Measurements from ENCODE around the gene SRSF9. TPM values are rescaled to one million over a fixed set of nuclear protein-coding genes. Genes with fewer than 3 reads are reported as not detected.

SRSF9 gene
- total RNA-seq, 1 experiment from 2014 or later, result 319 TPM

- peaks cover 26% of the 10 kb centered on the region for H4K20me1 ChIP-seq (ENCODE audit: low read length)
- POLR2A ChIA-PET (ENCODE audit: unreplicated experiment), result no interaction called here
- no peaks in the 10 kb centered on the region for H3K9me2 ChIP-seq (replicated peaks; ENCODE audit: low read length)
- H3K9ac ChIP-seq (ENCODE audit: low read length), result no peak overlapping the region
- peaks cover 4% of the 10 kb centered on the region for H3F3A ChIP-seq (ENCODE audit: low read length, unreplicated experiment)
- intact Hi-C loops (cut with micrococcal nuclease), result no loop called here
- no peak overlapping the region for H2AFZ ChIP-seq (ENCODE audit: low read length)
- no peak for TF ChIP-seq EZH2 (IDR thresholded peaks at IDR 0.05; ENCODE audit: low read length, unreplicated experiment)
- peak; percentile 65 for TF ChIP-seq CTCF (conservative IDR thresholded peaks at IDR 0.05; ENCODE audit: low read depth, low read length)
- no peak for TF ChIP-seq EZH2phosphoT487 (IDR thresholded peaks at IDR 0.05; ENCODE audit: borderline replicate concordance, low read length)
- no peaks in the 10 kb centered on the region for H3K4me1 ChIP-seq (ENCODE audit: insufficient read depth, low read length)
- no TSS peak for BruUV-seq (replicated peaks)
- no peak overlapping the region for H3K4me2 ChIP-seq (ENCODE audit: low read length)
- H3K9me3 ChIP-seq (ENCODE audit: low read length), result no peaks in the 10 kb centered on the region
- H3K36me3 ChIP-seq (ENCODE audit: low read depth, low read length), result peaks cover 69% of the 10 kb centered on the region
- peaks cover 9% of the 10 kb centered on the region for H3K79me2 ChIP-seq (ENCODE audit: low read length)
- H3K27ac ChIP-seq (ENCODE audit: low read length), result no peak overlapping the region
- CTCF ChIA-PET, result no interaction called here
- DNase-seq, result peak; percentile 23
- H3K27me3 ChIP-seq (ENCODE audit: low read length), result no peaks in the 10 kb centered on the region
- H3K4me3 ChIP-seq (ENCODE audit: low read length), result no peak overlapping the region
- ATAC-seq, result no peak
Observed at GRCh38 chr12:120457133-120457532, 12.4 kb downstream of the SRSF9 start.

DNA sequence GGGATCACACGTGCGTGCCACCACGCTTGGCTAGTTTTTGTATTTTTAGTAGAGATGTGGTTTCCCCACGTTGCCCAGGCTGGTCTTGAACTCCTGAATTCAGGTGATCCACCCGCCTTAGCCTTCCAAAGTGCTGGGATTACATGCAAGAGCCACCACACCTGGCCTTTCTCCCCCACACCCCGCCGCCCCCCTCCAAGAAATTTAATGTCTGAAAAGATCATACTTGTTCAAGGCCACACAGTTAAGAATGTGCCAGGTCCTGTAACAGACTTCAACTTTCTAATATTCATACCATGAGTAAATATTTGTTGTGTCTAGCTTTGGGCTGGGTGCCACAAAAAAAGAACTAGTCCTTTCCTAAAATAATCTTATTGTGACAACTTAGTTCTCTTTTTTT lies 14.2 kb downstream of the SRSF9 start:
- no peaks in the 10 kb centered on the region for H3K27me3 ChIP-seq (ENCODE audit: low read length)
- TF ChIP-seq EZH2phosphoT487 (IDR thresholded peaks at IDR 0.05; ENCODE audit: borderline replicate concordance, low read length) (no peak), EZH2 (IDR thresholded peaks at IDR 0.05; ENCODE audit: low read length, unreplicated experiment) (no peak), CTCF (conservative IDR thresholded peaks at IDR 0.05; ENCODE audit: low read depth, low read length) (no peak)
- no peaks in the 10 kb centered on the region for H3K9me2 ChIP-seq (replicated peaks; ENCODE audit: low read length)
- no peak overlapping the region for H2AFZ ChIP-seq (ENCODE audit: low read length)
- no TSS peak for BruUV-seq (replicated peaks)
- H3K27ac ChIP-seq (ENCODE audit: low read length), result no peak overlapping the region
- H3K4me1 ChIP-seq (ENCODE audit: insufficient read depth, low read length), result no peaks in the 10 kb centered on the region
- peaks cover 24% of the 10 kb centered on the region for H4K20me1 ChIP-seq (ENCODE audit: low read length)
- ChIA-PET POLR2A (ENCODE audit: unreplicated experiment) (no interaction called here), CTCF (interaction anchor here (0.7 kb wide), 1 partner anchor 10 kb away, joined by 3 read pairs; no protein-coding TSS in a partner anchor)
- DNase-seq, result no peak
- no peaks in the 10 kb centered on the region for H3K9me3 ChIP-seq (ENCODE audit: low read length)
- peaks cover 4% of the 10 kb centered on the region for H3F3A ChIP-seq (ENCODE audit: low read length, unreplicated experiment)
- no peak for ATAC-seq
- H3K9ac ChIP-seq (ENCODE audit: low read length), result no peak overlapping the region
- H3K79me2 ChIP-seq (ENCODE audit: low read length), result peaks cover 13% of the 10 kb centered on the region
- H3K4me3 ChIP-seq (ENCODE audit: low read length), result no peak overlapping the region
- intact Hi-C loops (cut with micrococcal nuclease), result no loop called here
- H3K4me2 ChIP-seq (ENCODE audit: low read length), result no peak overlapping the region
- peaks cover 60% of the 10 kb centered on the region for H3K36me3 ChIP-seq (ENCODE audit: low read depth, low read length)

GRCh38 chr12:120453977-120454376 lies 15.6 kb downstream of the SRSF9 start:
- peak; percentile 74 for ATAC-seq
- no peak overlapping the region for H3K9ac ChIP-seq (ENCODE audit: low read length)
- no peaks in the 10 kb centered on the region for H3K9me2 ChIP-seq (replicated peaks; ENCODE audit: low read length)
- no TSS peak for BruUV-seq (replicated peaks)
- peak; percentile 90 for TF ChIP-seq CTCF (conservative IDR thresholded peaks at IDR 0.05; ENCODE audit: low read depth, low read length)
- no peak for TF ChIP-seq EZH2phosphoT487 (IDR thresholded peaks at IDR 0.05; ENCODE audit: borderline replicate concordance, low read length)
- no peak for TF ChIP-seq EZH2 (IDR thresholded peaks at IDR 0.05; ENCODE audit: low read length, unreplicated experiment)
- H3K36me3 ChIP-seq (ENCODE audit: low read depth, low read length), result peaks cover 55% of the 10 kb centered on the region
- H3K27me3 ChIP-seq (ENCODE audit: low read length), result no peaks in the 10 kb centered on the region
- H3K4me2 ChIP-seq (ENCODE audit: low read length), result no peak overlapping the region
- intact Hi-C loops (cut with micrococcal nuclease), result no loop called here
- H4K20me1 ChIP-seq (ENCODE audit: low read length), result peaks cover 19% of the 10 kb centered on the region
- peak; percentile 65 for DNase-seq
- no peak overlapping the region for H3K4me3 ChIP-seq (ENCODE audit: low read length)
- H3F3A ChIP-seq (ENCODE audit: low read length, unreplicated experiment), result peaks cover 4% of the 10 kb centered on the region
- H2AFZ ChIP-seq (ENCODE audit: low read length), result no peak overlapping the region
- H3K27ac ChIP-seq (ENCODE audit: low read length), result no peak overlapping the region
- ChIA-PET POLR2A (ENCODE audit: unreplicated experiment) (no interaction called here), CTCF (no interaction called here)
- H3K9me3 ChIP-seq (ENCODE audit: low read length), result no peaks in the 10 kb centered on the region
- H3K79me2 ChIP-seq (ENCODE audit: low read length), result peaks cover 25% of the 10 kb centered on the region
- no peaks in the 10 kb centered on the region for H3K4me1 ChIP-seq (ENCODE audit: insufficient read depth, low read length)
